Fibroblast of mammary gland (primary cell): ENCODE results near the gene DNAJC15.
"Not testable (repeated sequence)": the region's sequence is repeated elsewhere in the genome, so short reads cannot be mapped to it uniquely, and the experiment has no call there.

Experiments used
- DNase-seq: peaks from one replicate; pipeline ENCODE4 v3.0.0-alpha.2; 2010; ENCODE audit warnings: low read depth
- H3K4me3 ChIP-seq: 2 replicates; pipeline ENCODE4 v1.5.1; 2011; ENCODE audit warnings: low read depth, mild to moderate bottlenecking, low read length, moderate library complexity; ENCODE audit not compliant: control insufficient read depth
- CTCF ChIP-seq: conservative IDR thresholded peaks from 2 replicates; pipeline ENCODE4 v1.5.1; 2011; ENCODE audit warnings: low read depth, low read length, inconsistent platforms; ENCODE audit not compliant: control insufficient read depth, insufficient read depth

The DNAJC15 gene

GRCh38 chr13:43058831-43059230 lies 35.4 kb downstream of the DNAJC15 start:
- DNase-seq = no peak
- H3K4me3 ChIP-seq = no peak overlapping the region
- TF ChIP-seq CTCF = no peak

- not testable (repeated sequence) for H3K4me3 ChIP-seq, DNase-seq
Observed at GRCh38 chr13:43059779-43060178, 36.4 kb downstream of the DNAJC15 start.

DNA sequence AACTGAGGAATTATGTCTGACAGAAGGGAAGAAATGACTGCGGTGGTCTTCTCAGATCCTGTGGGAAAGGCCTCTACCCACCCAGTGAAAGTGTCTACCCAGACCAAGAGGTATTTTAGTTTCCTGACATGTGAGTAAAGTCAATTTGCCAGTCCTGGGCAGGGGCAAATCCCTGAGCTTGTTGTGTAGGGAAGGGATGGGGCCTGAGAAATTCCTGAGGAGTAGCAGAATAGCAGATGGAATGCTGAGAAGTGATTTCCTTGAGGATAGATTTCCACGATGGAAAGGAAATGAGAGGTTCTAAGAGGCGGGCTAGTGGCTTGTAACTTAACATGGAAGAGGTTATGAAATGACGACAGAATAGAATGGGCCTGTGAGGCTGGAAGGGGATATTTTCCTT lies 37.4 kb downstream of the DNAJC15 start:
- H3K4me3 ChIP-seq, DNase-seq: not testable (repeated sequence)

- no peak overlapping the region for H3K4me3 ChIP-seq
- TF ChIP-seq CTCF = no peak
- no peak for DNase-seq
Observed at GRCh38 chr13:43061496-43062280, 38.3 kb downstream of the DNAJC15 start.

DNA sequence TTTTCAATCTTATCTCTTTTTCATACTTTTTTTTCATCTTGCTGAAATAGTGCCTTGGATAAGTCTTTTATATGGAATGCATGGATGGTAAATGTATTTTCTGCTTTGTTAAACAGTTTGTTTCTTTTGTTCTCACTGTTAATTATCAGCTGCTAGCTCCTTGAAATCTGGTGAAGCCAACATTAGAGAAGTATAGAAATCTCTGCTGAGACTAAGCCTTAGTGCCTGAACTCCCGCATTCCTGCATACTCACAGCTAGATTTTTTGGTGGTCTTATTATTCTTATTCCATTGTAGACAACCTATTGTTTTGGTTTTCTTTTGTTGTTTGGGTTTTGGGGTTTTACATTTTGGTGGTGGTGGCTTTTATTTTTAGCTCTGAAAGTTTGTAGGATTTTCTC lies 48.4 kb downstream of the DNAJC15 start:
- DNase-seq = no peak
- no peak for TF ChIP-seq CTCF
- H3K4me3 ChIP-seq = no peak overlapping the region

- no peak overlapping the region for H3K4me3 ChIP-seq
- TF ChIP-seq CTCF = no peak
- peak; percentile 48 for DNase-seq
Observed at GRCh38 chr13:43072394-43072793, 49.0 kb downstream of the DNAJC15 start.

- no peak for TF ChIP-seq CTCF
- DNase-seq = no peak
- no peak overlapping the region for H3K4me3 ChIP-seq
Observed at GRCh38 chr13:43074824-43075510, 51.6 kb downstream of the DNAJC15 start.

DNA sequence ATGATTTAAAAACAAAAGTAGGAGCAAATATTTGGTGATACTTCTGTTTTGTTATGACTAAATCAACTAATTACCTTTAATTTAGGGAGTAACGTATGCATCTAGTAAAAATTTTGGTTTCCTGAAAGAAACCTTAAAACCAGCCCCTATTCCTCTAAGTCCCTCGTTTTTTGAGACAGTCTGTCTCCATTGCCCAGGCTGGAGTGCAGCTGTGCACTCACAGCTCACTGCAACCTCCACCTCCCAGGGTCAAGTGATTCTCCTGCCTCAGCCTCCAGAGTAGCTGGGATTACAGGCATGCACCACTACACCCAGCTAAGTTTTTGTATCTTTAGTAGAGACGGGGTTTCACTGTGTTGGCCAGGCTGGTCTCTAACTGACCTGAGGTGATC lies 52.1 kb downstream of the DNAJC15 start:
- H3K4me3 ChIP-seq, DNase-seq: not testable (repeated sequence)
